Measurements from ENCODE around the gene ITPKB. TPM values are rescaled to one million over a fixed set of nuclear protein-coding genes. Genes with fewer than 3 reads are reported as not detected.

Gene ITPKB
- total RNA-seq, 1 experiment from 2014 or later, result 9.5 TPM

- BruUV-seq (replicated peaks), result no TSS peak
- H3K27ac Mint-ChIP-seq (ENCODE audit: low read depth, unreplicated experiment), result no peak overlapping the region
- ChIA-PET CTCF (interaction anchor here (1.3 kb wide), 1 partner anchor 8 kb away, joined by 4 read pairs; no protein-coding TSS in a partner anchor), POLR2A (no interaction called here)
- H3K4me1 Mint-ChIP-seq (ENCODE audit: insufficient read depth, unreplicated experiment), result peaks cover 37% of the 10 kb centered on the region
- TF ChIP-seq CTCF (IDR thresholded peaks at IDR 0.05; ENCODE audit: unreplicated experiment), result no peak
- peaks cover 21% of the 10 kb centered on the region for H3K27me3 Mint-ChIP-seq (ENCODE audit: insufficient read depth, unreplicated experiment)
- peaks cover 7% of the 10 kb centered on the region for H3K9me3 Mint-ChIP-seq (ENCODE audit: unreplicated experiment)
- no peak for DNase-seq (ENCODE audit: unreplicated experiment)
- H3K4me3 Mint-ChIP-seq (ENCODE audit: unreplicated experiment), result no peak overlapping the region
- H3K36me3 Mint-ChIP-seq (ENCODE audit: insufficient read depth, unreplicated experiment), result no peaks in the 10 kb centered on the region
- intact Hi-C loops (cut with micrococcal nuclease), result no loop called here
Measured at GRCh38 chr1:226598455-226598849, 140.6 kb downstream of the ITPKB start.

- DNase-seq (ENCODE audit: unreplicated experiment), result no peak
- H3K9me3 Mint-ChIP-seq (ENCODE audit: unreplicated experiment), result peaks cover 7% of the 10 kb centered on the region
- no peak overlapping the region for H3K4me3 Mint-ChIP-seq (ENCODE audit: unreplicated experiment)
- no peaks in the 10 kb centered on the region for H3K36me3 Mint-ChIP-seq (ENCODE audit: insufficient read depth, unreplicated experiment)
- no peak for TF ChIP-seq CTCF (IDR thresholded peaks at IDR 0.05; ENCODE audit: unreplicated experiment)
- H3K4me1 Mint-ChIP-seq (ENCODE audit: insufficient read depth, unreplicated experiment), result peaks cover 31% of the 10 kb centered on the region
- POLR2A ChIA-PET, result interaction anchor here (0.7 kb wide), 2 partner anchors 213 to 316 kb away, joined by 3 read pairs; no protein-coding TSS in a partner anchor
- no TSS peak for BruUV-seq (replicated peaks)
- no peak overlapping the region for H3K27ac Mint-ChIP-seq (ENCODE audit: low read depth, unreplicated experiment)
- intact Hi-C loops (cut with micrococcal nuclease), result no loop called here
- peaks cover 21% of the 10 kb centered on the region for H3K27me3 Mint-ChIP-seq (ENCODE audit: insufficient read depth, unreplicated experiment)
- CTCF ChIA-PET, result interaction anchor here (1.3 kb wide), 1 partner anchor 9 kb away, joined by 4 read pairs; no protein-coding TSS in a partner anchor
Measured at GRCh38 chr1:226597616-226598454, 141.2 kb downstream of the ITPKB start.

GRCh38 chr1:226596531-226597165, 142.4 kb downstream of the ITPKB start:
- no TSS peak for BruUV-seq (replicated peaks)

More at GRCh38 chr1:226596531-226597165, 142.4 kb downstream of the ITPKB start:
- peaks cover 7% of the 10 kb centered on the region for H3K9me3 Mint-ChIP-seq (ENCODE audit: unreplicated experiment)
- no peak overlapping the region for H3K4me3 Mint-ChIP-seq (ENCODE audit: unreplicated experiment)
- peaks cover 22% of the 10 kb centered on the region for H3K4me1 Mint-ChIP-seq (ENCODE audit: insufficient read depth, unreplicated experiment)
- DNase-seq (ENCODE audit: unreplicated experiment), result no peak
- ChIA-PET CTCF (no interaction called here), POLR2A (interaction anchor here (0.7 kb wide), 2 partner anchors 214 to 315 kb away, joined by 3 read pairs; no protein-coding TSS in a partner anchor)
- peaks cover 21% of the 10 kb centered on the region for H3K27me3 Mint-ChIP-seq (ENCODE audit: insufficient read depth, unreplicated experiment)
- no peak overlapping the region for H3K27ac Mint-ChIP-seq (ENCODE audit: low read depth, unreplicated experiment)
- no peaks in the 10 kb centered on the region for H3K36me3 Mint-ChIP-seq (ENCODE audit: insufficient read depth, unreplicated experiment)
- TF ChIP-seq CTCF (IDR thresholded peaks at IDR 0.05; ENCODE audit: unreplicated experiment), result no peak
- intact Hi-C loops (cut with micrococcal nuclease), result no loop called here

Measured in MCF 10A (cell line).